B cell (primary cell): Measurements from ENCODE around the gene SYTL2. TPM values are rescaled to one million over a fixed set of nuclear protein-coding genes. Genes with fewer than 3 reads are reported as not detected.
A peak's percentile ranks its signal among the peaks of the same experiment; 100 is the strongest.

ENCODE experiments used
- ATAC-seq: fragments of 200-7000 bp; cut with Tn5 transposase; one replicate; pipeline ENCODE4 v1.10.0; 2021; ENCODE audit warnings: low read depth, mild to moderate bottlenecking, moderate number of reproducible peaks, moderate library complexity
- CTCF ChIA-PET: fragments of 350-600 bp; sonication (Branson Sonifier 250); formaldehyde crosslinking; loops from one replicate; lab custom pipeline; 2021; ENCODE audit warnings: antibody characterized with exemption, inconsistent platforms; lab: Charles Lee
- POLR2A ChIA-PET: fragments of 350-600 bp; sonication (Branson Sonifier 250); formaldehyde crosslinking; loops from one replicate; lab custom pipeline; 2021; ENCODE audit warnings: antibody characterized with exemption; lab: Charles Lee
- DNase-seq: peaks from one replicate; pipeline ENCODE4 v3.0.0; 2013
- H2AFZ ChIP-seq: 2 replicates; pipeline ENCODE4 v1.6.1; 2012; ENCODE audit warnings: mild to moderate bottlenecking, low read depth, low read length; ENCODE audit not compliant: insufficient read depth, poor library complexity, severe bottlenecking
- H3K27ac ChIP-seq, 2 donors: 1 replicate in 1 of 2; 2 replicates in 1 of 2; pipeline ENCODE4 v1.5.1; 2012 to 2013; ENCODE audit warnings: low read length in 2 of 2, mild to moderate bottlenecking in 2 of 2, moderate library complexity in 1 of 2
- H3K27me3 ChIP-seq, 4 experiments: fragments of 200-600 bp in 1 of 4; sonication (generic) in 1 of 4; replicated peaks in 1 of 4; 1 replicate in 2 of 4; 2 replicates in 2 of 4; pipeline versions ENCODE4 v1.6.1 to v1.7.0; 2013 to 2016; ENCODE audit warnings: low read length in 3 of 4, mild to moderate bottlenecking in 2 of 4, mixed read lengths in 1 of 4, moderate library complexity in 1 of 4; ENCODE audit not compliant: insufficient read depth in 4 of 4, control insufficient read depth in 3 of 4; ENCODE audit errors: control extremely low read depth in 1 of 4
- H3K36me3 ChIP-seq, 2 experiments: replicated peaks in 1 of 2; 1 replicate in 1 of 2; 2 replicates in 1 of 2; pipeline versions ENCODE4 v1.6.1 to v1.7.1; 2013; ENCODE audit warnings: low read length in 1 of 2; ENCODE audit not compliant: insufficient read depth in 2 of 2, control insufficient read depth in 1 of 2; ENCODE audit errors: control extremely low read depth in 1 of 2, extremely low read depth in 1 of 2
- H3K4me1 ChIP-seq, 2 donors: fragments of 200-600 bp in 1 of 2; sonication (generic) in 1 of 2; 1 replicate in 1 of 2; 2 replicates in 1 of 2; pipeline versions ENCODE4 v1.5.1 to v1.6.1; 2013 to 2017; ENCODE audit warnings: low read length in 2 of 2; ENCODE audit not compliant: control insufficient read depth in 2 of 2, insufficient read depth in 2 of 2
- H3K4me2 ChIP-seq: replicated peaks from 2 replicates; pipeline ENCODE3; 2012; ENCODE audit warnings: mild to moderate bottlenecking, low read depth, low read length; ENCODE audit not compliant: poor library complexity, severe bottlenecking
- H3K4me3 ChIP-seq, 5 experiments: fragments of 200-600 bp in 1 of 5; sonication (generic) in 1 of 5; 1 replicate in 3 of 5; 2 replicates in 2 of 5; pipeline versions ENCODE4 v1.5.1 to v1.7.0; 2011 to 2016; ENCODE audit warnings: low read length in 4 of 5, mild to moderate bottlenecking in 4 of 5, low read depth in 2 of 5, control low read depth in 1 of 5, moderate library complexity in 1 of 5; ENCODE audit not compliant: insufficient read depth in 1 of 5; ENCODE audit errors: control extremely low read depth in 1 of 5, extremely low read depth in 1 of 5
- H3K79me2 ChIP-seq: fragments of 200-600 bp; sonication (generic); one replicate; pipeline ENCODE4 v1.6.0; 2016; ENCODE audit warnings: low read length; ENCODE audit not compliant: control insufficient read depth, insufficient read depth
- H3K9ac ChIP-seq: fragments of 200-600 bp; sonication (generic); 2 replicates; pipeline ENCODE4 v1.6.1; 2017; ENCODE audit warnings: mild to moderate bottlenecking, low read length, moderate library complexity
- H3K9me3 ChIP-seq, 3 donors: one replicate each; pipeline versions ENCODE4 v1.6.1 to v1.7.1; 2013; ENCODE audit warnings: low read length in 2 of 3; ENCODE audit not compliant: control insufficient read depth in 2 of 3, insufficient read depth in 1 of 3; ENCODE audit errors: control extremely low read depth in 1 of 3
- H4K20me1 ChIP-seq: 2 replicates; pipeline ENCODE4 v1.6.0; 2012; ENCODE audit warnings: mild to moderate bottlenecking, low read length; ENCODE audit not compliant: insufficient read depth, control insufficient read depth, poor library complexity, severe bottlenecking
- H3K27ac Mint-ChIP-seq: one replicate; pipeline ENCODE4 v1.8.0; 2021; ENCODE audit warnings: mixed read lengths
- H3K27me3 Mint-ChIP-seq: one replicate; pipeline ENCODE4 v1.8.0; 2021; ENCODE audit warnings: mixed read lengths
- H3K4me1 Mint-ChIP-seq: one replicate; pipeline ENCODE4 v1.8.0; 2021; ENCODE audit warnings: mixed read lengths
- H3K4me3 Mint-ChIP-seq: one replicate; pipeline ENCODE4 v1.8.0; 2021; ENCODE audit warnings: mixed read lengths
- H3K9me3 Mint-ChIP-seq: one replicate; pipeline ENCODE4 v1.8.0; 2022; ENCODE audit warnings: mixed read lengths; ENCODE audit not compliant: insufficient read depth
- EZH2 ChIP-seq: IDR thresholded peaks from 2 replicates; pipeline ENCODE4 v1.6.1; 2012; ENCODE audit warnings: borderline replicate concordance, low read depth, mild to moderate bottlenecking, moderate library complexity, low read length; ENCODE audit not compliant: insufficient read depth, poor library complexity, severe bottlenecking
- WGBS: methylation state at CpG from one replicate; pipeline ENCODE4 v1.1.5; 2013; ENCODE audit warnings: missing lambda C conversion rate; ENCODE audit not compliant: insufficient coverage; 5-methylcytosine and 5-hydroxymethylcytosine counted together
- intact Hi-C: fragments of 100-400 bp; cut with micrococcal nuclease; formaldehyde crosslinking; loops from one replicate; pipeline ENCODE4 v1.10.0; 2022
- polyA plus RNA-seq: library from polyadenylated mRNA; depleted of rRNA; stranded (reverse); fragments of >200 nt; gene quantifications from 2 replicates; pipeline ENCODE4 v1.2.3, GENCODE V29; 2012
- total RNA-seq, 2 donors: library from RNA; stranded (reverse); fragments of 120-200 nt in 1 of 2; gene quantifications; 1 replicate in 1 of 2; 2 replicates in 1 of 2; pipeline versions ENCODE4 v1.2.3 to v1.2.4, GENCODE V29; 2013 to 2022
- TF ChIP-seq, protein P1 (sequence below): fragments of 200-600 bp; IDR thresholded peaks from one replicate; pipeline ENCODE4 v1.8.0; 2022; ENCODE audit warnings: antibody characterized with exemption, mild to moderate bottlenecking

The SYTL2 gene
- total and polyA plus RNA-seq, 2 donors (not counting 1 experiment from before 2014, with no cell fraction given) = 0.86 to 2.9 TPM

DNA sequence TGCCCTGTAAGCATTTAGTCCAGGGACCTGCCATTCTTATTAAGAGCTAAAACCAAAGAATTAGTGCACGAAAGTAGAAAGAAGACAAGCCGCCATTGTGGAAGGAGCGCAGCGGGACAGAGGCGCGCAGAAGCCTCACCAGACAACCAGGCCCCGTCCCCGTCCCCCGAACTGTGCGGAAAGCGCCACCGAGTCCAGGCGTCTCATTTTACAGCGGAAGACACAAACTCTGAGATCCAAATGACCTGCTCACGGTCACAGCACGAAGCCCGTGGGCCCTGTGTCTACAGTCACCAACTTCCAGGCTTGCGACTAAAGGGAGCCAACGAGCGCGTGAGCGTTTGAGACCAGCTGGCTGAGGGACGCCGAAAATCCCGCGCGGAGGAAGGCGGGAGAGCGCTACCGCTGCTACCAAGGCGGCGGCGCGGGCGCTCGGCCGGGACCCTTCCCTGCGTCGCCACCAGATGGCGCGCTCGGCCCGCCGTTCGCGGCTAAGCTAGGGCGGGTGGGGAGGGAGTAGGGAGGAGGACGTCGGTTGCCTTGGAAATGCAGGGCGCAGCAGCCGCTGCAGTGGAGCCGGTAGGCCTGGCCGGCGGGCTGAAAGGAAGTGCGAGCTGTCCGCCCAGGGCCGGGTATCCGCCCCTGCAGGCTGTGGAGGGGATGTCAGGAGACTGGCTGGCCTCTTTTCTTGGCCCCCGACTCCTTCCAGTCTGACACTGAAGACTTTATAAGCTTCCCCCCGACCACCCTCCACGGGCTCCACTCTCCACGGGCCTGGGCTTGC lies 43.8 kb upstream of the SYTL2 start:
- ChIA-PET POLR2A (interaction anchor here (0.6 kb wide), 1 partner anchor 435 kb away, joined by 4 read pairs; no protein-coding TSS in a partner anchor), CTCF (interaction anchor here (0.6 to 2.7 kb wide), 43 partner anchors 9 to 967 kb away, joined by 3 to 23 read pairs (median 4); partner anchors contain the start of genes DLG2, HIKESHI, PICALM and TMEM126B)
- Histone ChIP-seq H2AFZ (peak overlapping the region; percentile 93), H4K20me1 (no peaks in the 10 kb centered on the region), H3K27ac (peak overlapping the region; percentile 20 to 77), H3K4me2 (peak overlapping the region; percentile 81), H3K9ac (peak overlapping the region; percentile 73), H3K4me1 (peaks cover 3 to 11% of the 10 kb centered on the region in 2 donors), H3K79me2 (no peaks in the 10 kb centered on the region), H3K4me3 (peak overlapping the region; percentile 51 to 74 (median 69)), H3K9me3 (no peaks in the 10 kb centered on the region), H3K27me3 (no peaks in the 10 kb centered on the region), H3K36me3 (no peaks in the 10 kb centered on the region)
- intact Hi-C loops = loop anchor here (1.0 to 10.0 kb wide), 7 partner anchors 44 to 964 kb away; partner anchors contain the start of genes CREBZF and SYTL2
- peaks cover 11% of the 10 kb centered on the region for H3K27me3 Mint-ChIP-seq
- H3K27ac Mint-ChIP-seq = peak overlapping the region; percentile 84
- DNase-seq (peak; percentile 92), ATAC-seq (peak; percentile 96)
- peak overlapping the region; percentile 89 for H3K4me3 Mint-ChIP-seq
- TF ChIP-seq EZH2 = no peak
- TF ChIP-seq, protein P1, sequence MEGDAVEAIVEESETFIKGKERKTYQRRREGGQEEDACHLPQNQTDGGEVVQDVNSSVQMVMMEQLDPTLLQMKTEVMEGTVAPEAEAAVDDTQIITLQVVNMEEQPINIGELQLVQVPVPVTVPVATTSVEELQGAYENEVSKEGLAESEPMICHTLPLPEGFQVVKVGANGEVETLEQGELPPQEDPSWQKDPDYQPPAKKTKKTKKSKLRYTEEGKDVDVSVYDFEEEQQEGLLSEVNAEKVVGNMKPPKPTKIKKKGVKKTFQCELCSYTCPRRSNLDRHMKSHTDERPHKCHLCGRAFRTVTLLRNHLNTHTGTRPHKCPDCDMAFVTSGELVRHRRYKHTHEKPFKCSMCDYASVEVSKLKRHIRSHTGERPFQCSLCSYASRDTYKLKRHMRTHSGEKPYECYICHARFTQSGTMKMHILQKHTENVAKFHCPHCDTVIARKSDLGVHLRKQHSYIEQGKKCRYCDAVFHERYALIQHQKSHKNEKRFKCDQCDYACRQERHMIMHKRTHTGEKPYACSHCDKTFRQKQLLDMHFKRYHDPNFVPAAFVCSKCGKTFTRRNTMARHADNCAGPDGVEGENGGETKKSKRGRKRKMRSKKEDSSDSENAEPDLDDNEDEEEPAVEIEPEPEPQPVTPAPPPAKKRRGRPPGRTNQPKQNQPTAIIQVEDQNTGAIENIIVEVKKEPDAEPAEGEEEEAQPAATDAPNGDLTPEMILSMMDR = peak; percentile 92
- WGBS = under 1% methylated on average over 58 of the region's 62 CpGs
- H3K4me1 Mint-ChIP-seq = peaks cover 12% of the 10 kb centered on the region
- no peaks in the 10 kb centered on the region for H3K9me3 Mint-ChIP-seq

DNA sequence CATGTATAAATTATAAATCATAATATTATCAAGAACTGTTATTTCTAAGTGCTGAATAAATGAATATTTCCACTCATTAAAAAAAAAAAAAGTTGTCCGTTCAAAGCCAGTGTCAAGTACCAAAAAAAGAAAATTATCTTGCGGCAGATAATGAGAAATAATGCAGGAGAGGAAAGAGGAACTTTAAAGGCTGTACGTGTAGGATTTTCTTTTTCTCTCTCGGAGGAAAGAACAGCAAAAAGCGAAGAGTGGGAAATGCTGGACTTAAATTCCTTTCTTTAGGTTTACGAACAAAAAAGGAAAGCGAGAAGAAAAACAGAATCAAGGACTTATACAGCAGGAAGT lies 43.2 kb upstream of the SYTL2 start:
- DNase-seq (no peak), ATAC-seq (no peak)
- Histone ChIP-seq H3K4me2 (peak overlapping the region; percentile 81), H3K79me2 (no peaks in the 10 kb centered on the region), H4K20me1 (no peaks in the 10 kb centered on the region), H3K4me1 (peaks cover 3 to 11% of the 10 kb centered on the region in 2 donors), H3K36me3 (no peaks in the 10 kb centered on the region), H3K27ac (peak overlapping the region in 1 of 2 donors; percentile 77), H3K4me3 (peak overlapping the region; percentile 51 to 74 (median 69)), H3K9me3 (no peaks in the 10 kb centered on the region), H3K27me3 (no peaks in the 10 kb centered on the region), H2AFZ (peak overlapping the region; percentile 93), H3K9ac (peak overlapping the region; percentile 73)
- Mint-ChIP-seq H3K27ac (peak overlapping the region; percentile 84), H3K4me3 (peak overlapping the region; percentile 89), H3K9me3 (no peaks in the 10 kb centered on the region), H3K27me3 (peaks cover 9% of the 10 kb centered on the region), H3K4me1 (peaks cover 12% of the 10 kb centered on the region)
- WGBS = 5% methylated on average over 6 of the region's 7 CpGs
- TF ChIP-seq, protein P1 = no peak
- no peak for TF ChIP-seq EZH2
- intact Hi-C loops = loop anchor here (1.0 to 10.0 kb wide), 5 partner anchors 43 to 964 kb away; partner anchors contain the start of genes CREBZF and SYTL2
- ChIA-PET POLR2A (interaction anchor here (0.6 kb wide), 1 partner anchor 436 kb away, joined by 4 read pairs; no protein-coding TSS in a partner anchor), CTCF (interaction anchor here (0.6 to 2.7 kb wide), 26 partner anchors 8 to 968 kb away, joined by 3 to 23 read pairs (median 4); partner anchors contain the start of gene HIKESHI)
